Astrocyte of the hippocampus (primary cell): ENCODE measurements around the gene POU4F1.

Source experiments
- DNase-seq: peaks from one replicate; pipeline ENCODE4 v3.0.0; 2011; ENCODE audit warnings: low read depth, low spot score

POU4F1 gene

GRCh38 chr13:78606471-78607408 lies 3.4 kb upstream of the POU4F1 start:
- no peak for DNase-seq

GRCh38 chr13:78604782-78605611 lies 1.6 kb upstream of the POU4F1 start:
- no peak for DNase-seq

- no peak for DNase-seq
Observed at GRCh38 chr13:78602561-78603239, 652 bp downstream of the POU4F1 start.

- no peak for DNase-seq
Observed at GRCh38 chr13:78601874-78602560, 1.3 kb downstream of the POU4F1 start.

- DNase-seq = no peak
Observed at GRCh38 chr13:78601124-78601873, 2.1 kb downstream of the POU4F1 start.

GRCh38 chr13:78600280-78600883 lies 3.0 kb downstream of the POU4F1 start:
- no peak for DNase-seq

GRCh38 chr13:78599645-78600279 lies 3.6 kb downstream of the POU4F1 start:
- no peak for DNase-seq

- no peak for DNase-seq
Observed at GRCh38 chr13:78598966-78599644, 4.2 kb downstream of the POU4F1 start.

- no peak for DNase-seq
Observed at GRCh38 chr13:78598116-78598781, 5.1 kb downstream of the POU4F1 start.

DNA sequence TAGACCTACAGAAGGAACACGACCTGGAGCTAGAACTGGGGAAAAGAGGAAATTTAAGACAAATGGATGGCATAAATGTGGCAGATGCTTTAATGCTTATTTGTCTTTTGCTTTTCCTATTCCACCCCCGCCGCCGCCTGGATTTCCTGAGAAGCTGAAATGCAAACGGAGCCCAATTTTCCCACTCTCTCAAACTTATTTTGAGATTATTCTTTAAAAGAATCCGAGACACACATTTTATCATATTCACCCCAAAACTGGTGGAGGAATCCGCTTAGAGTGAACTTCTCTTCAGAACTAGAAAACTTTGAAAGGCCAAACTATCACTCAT lies 5.8 kb downstream of the POU4F1 start:
- no peak for DNase-seq

DNA sequence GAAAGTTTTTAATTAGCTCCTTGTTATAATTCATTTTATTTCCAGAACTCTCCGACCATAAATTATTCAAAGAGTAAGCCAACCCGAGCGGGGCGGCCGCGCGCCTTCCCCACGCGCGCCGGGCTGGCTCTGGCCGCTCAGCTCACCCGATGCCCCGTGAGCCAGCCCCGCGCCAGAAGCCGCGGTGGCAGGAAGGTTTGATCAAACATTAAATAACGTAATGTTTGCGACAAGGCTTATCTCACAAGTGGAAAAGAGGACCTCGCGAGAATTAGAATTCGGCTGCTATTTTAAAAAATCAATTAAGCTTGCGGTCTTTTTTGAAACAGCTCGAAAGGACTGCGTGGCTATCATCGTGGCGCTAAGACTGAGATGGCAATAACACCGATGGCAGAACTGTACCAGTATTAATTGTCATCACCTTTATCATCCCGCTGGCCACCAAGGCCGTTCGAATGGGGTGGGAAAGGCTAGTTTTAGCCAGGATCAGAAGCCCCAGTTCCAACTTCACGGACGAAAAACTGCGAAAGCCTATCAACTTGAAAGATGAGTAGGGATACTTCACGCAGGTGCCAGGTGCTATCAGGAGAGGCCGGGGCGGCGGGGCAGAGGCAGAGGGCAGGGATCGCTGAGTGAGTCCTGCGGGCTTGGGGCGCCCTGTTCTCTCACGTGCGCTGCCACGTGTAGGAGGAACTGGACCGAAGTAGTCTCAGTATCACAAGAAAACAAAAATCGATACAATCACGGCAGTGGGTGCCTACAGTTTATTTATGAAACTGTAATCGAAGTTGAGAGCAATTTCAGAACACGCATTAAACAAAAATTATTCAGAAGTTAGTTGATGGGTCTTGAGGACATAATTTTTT lies 6.4 kb downstream of the POU4F1 start:
- no peak for DNase-seq

DNA sequence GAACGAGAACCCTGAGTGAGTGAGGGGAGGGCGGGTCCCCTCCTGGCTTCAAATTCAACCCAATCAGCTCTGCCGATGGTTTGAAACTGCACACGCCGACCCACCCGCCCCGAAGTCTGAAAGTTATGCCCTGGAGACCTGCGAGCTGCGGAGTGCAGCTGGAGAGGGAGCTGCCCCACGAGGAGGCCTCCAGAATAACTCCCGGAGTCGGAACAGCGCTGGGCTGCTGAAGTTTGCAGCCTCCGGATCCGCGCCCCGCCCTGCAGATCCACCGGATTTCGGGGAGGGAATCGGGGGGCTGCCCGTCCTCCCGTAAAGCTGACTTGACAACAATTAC lies 7.0 kb downstream of the POU4F1 start:
- DNase-seq = no peak

DNA sequence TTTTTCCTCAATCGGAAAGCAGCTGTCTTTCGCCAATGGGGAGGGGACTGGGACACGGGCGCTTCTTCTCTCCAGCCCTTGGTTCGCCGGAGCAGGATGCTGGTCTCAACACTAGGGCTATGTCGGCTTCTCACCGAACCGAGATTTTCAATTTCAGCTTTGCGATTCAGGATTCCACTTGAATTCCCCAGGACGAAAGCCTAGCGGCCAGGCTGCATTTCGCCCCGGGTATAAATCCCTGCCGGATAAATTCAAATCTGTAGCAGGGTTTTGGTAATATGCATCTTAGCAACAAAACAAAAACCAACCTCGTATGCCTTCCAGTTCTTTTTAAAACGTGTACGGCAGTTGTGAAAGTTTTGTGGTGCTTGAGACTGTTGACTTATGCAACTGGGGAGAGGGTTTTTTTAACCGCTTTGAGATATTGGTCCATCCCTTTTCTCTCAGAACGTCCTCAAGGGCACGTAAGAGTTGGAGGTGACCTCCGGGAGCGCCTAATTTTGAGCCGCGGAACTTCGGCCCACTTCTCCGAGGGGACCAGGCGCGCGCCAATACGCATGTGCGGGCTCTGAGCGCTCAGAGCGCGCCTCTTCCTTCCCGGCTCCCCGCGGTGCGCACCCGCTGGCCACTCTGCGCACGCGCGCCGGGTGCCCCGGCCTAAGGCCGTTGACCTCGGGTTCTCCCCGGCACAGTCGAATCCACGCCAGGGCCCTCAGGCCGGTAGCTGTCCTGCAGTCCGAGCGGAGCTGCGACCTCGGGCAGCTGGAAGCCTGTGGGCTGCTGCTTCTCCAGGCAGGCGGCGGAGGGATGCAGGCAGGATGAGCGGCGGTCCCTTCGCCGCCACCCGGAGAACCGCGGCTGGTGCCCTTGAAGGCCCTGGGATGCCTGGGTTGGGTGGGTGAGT lies 7.6 kb downstream of the POU4F1 start:
- no peak for DNase-seq

GRCh38 chr13:78594456-78594975 lies 8.8 kb downstream of the POU4F1 start:
- DNase-seq = no peak

- DNase-seq = no peak
Observed at GRCh38 chr13:78593652-78594455, 9.5 kb downstream of the POU4F1 start.

- DNase-seq = no peak
Observed at GRCh38 chr13:78593129-78593528, 10.2 kb downstream of the POU4F1 start.
